TTC549 (cell line): ENCODE data around the gene MS4A2.
"Not testable (repeated sequence)": the region's sequence is repeated elsewhere in the genome, so short reads cannot be mapped to it uniquely, and the experiment has no call there.

Experiments
- FAIRE-seq: peaks from 2 replicates; lab custom pipeline; 2012; peaks lifted over from hg19 to GRCh38; lab: Jason Lieb, UNC

Gene MS4A2

DNA sequence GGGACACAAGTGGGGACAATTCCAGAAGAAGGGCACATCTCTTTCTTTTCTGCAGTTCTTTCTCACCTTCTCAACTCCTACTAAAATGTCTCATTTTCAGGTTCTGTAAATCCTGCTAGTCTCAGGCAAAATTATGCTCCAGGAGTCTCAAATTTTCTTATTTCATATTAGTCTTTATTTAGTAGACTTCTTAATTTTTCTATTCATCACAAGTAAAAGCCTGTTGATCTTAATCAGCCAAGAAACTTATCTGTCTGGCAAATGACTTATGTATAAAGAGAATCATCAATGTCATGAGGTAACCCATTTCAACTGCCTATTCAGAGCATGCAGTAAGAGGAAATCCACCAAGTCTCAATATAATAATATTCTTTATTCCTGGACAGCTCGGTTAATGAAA, at the start of gene MS4A2:
TSS of gene MS4A2 (plus strand) at position 301 of the 400 bp plus-strand sequence. CDS start 102 bp downstream, outside the sequence.
- no peak for FAIRE-seq

DNA sequence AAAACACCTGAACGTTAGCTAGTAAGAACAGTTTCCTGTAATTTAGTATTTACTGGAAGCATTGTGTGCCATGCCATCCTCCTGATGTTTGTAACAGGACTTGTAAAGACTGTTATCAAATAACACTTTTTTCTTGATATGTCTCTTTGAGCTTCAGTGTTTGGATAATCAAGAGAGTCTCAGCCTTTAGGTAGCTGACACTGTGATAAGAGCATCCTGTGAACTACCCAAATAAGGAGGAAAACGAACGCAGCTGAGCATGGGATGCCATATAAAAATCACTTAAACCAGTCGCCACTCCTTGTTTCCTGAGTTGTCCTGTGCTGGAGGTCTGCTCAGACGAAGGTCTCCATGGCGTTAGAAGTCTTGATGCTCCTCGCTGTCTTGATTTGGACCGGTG, 48.4 kb upstream of the MS4A2 start, which contains the start of gene OOSP2:
TSS of gene OOSP2 (plus strand) at position 301 of the 400 bp plus-strand sequence. CDS start at position 352, 51 bp downstream.
- FAIRE-seq, result no peak

DNA sequence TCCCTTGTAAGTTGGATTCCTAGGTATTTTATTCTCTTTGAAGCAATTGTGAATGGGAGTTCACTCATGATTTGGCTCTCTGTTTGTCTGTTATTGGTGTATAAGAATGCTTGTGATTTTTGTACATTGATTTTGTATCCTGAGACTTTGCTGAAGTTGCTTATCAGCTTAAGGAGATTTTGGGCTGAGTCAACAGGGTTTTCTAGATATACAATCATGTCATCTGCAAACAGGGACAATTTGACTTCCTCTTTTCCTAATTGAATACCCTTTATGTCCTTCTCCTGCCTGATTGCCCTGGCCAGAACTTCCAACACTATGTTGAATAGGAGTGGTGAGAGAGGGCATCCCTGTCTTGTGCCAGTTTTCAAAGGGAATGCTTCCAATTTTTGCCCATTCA, 38.0 kb upstream of the MS4A2 start:
- not testable (repeated sequence) for FAIRE-seq

DNA sequence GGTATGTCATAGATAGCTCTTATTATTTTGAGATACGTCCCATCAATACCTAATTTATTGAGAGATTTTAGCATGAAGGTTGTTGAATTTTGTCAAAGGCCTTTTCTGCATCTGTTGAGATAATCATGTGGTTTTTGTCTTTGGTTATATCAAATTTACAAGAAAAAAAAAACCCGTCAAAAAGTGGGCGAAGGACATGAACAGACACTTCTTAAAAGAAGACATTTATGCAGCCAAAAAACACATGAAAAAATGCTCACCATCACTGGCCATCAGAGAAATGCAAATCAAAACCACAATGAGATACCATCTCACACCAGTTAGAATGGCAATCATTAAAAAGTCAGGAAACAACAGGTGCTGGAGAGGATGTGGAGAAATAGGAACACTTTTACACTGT, 37.6 kb upstream of the MS4A2 start:
- FAIRE-seq, result not testable (repeated sequence)

DNA sequence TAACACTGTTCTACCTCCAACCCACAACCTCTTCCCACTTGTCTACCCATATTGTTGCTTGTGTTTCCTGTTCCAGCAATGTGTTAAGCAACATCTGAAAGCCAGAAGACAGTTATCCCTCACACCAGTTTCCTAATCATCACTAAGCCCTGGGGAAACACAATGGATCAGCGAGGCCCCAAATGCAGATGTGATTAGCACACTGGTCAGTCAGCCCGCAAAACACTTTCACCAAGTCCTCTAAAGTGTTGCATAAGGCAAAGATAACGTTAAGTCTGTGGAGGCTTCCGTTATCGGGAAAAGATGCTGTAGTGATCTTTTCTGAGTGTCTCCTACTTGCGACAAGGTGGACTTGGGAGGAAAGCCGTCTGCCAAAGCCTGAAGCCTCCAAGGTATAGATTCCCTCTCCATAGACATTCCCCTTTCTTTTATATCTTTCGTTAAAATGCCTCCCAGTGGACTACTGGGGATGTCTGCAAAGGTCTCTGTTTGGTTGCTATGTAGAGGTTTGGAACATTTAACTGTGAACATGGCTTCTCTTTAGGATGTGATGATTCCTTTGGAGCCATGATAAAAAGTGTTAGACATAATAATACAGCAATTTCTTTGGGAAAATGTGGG, 32.0 kb upstream of the MS4A2 start, which contains the start of gene MS4A3:
TSS of gene MS4A3 (plus strand) at position 317 of the 621 bp plus-strand sequence. CDS start 4,496 bp downstream, outside the sequence.
- FAIRE-seq, result no peak

DNA sequence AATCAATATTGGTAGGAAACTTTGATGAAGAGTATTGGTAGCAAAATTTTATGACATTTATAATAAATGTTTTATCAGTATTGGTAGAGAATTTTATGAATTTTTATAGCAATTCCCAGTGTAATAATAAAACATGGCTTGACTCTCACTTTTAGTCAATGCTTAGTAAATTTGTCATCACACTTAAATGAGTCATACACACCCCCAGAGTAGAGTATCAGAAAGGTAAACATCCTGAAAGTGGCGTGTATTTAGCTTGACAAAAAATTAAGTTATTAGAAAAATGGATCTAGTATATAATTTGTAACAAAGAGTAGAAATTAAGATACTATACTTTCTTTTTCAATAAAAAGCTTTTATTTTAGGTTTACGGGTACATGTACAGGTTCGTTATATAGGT, 29.4 kb upstream of the MS4A2 start:
- no peak for FAIRE-seq

DNA sequence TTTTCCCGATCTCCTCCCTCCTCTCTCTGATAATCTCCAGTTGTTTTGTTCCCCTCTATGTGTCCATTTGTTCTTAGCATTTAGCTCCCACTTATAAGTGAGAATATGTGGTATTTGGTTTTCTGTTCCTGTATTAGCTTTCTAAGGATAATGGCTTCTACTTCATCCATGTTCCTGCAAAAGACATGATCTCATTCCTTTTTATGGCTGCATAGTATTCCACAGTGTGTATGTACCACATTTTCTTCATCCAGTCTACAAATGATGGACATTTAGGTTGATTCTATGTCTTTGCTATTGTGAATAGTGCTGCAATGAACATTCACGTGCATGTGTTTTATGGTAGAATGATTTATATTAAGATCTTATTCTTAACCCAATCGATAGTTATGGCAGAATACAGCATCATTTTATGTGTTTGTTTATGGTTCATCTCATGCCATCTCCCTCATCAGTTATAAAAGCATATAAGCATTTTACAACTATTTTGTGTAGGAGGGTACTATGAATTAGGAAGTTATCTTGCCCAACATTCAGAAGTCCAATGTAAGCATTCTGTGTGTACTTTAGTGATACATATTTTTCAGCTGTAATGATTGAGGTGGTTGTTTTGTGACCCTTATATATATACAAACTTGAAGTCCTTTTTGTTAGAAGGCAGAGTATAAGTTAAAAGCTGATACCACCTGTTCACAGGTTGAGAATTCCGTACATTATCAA, 28.8 kb upstream of the MS4A2 start:
- no peak for FAIRE-seq

DNA sequence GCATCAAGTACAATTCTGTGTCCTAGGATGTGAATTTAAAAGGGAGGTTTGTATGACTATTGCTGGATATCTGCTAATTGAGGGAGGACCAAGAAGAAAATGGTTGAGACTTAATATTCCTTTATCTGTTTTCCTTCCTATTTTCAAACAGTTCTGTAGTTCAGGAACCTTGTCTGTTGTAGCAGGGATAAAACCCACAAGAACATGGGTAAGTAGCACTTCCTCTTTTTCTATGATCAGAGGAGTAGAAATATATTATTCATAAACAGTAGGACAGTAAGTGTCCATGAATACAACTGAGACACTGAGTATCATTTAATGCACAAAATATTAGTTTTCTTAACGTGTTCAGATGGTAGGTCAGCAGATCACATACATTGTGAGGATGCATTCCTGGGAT, 24.4 kb upstream of the MS4A2 start:
- no peak for FAIRE-seq

DNA sequence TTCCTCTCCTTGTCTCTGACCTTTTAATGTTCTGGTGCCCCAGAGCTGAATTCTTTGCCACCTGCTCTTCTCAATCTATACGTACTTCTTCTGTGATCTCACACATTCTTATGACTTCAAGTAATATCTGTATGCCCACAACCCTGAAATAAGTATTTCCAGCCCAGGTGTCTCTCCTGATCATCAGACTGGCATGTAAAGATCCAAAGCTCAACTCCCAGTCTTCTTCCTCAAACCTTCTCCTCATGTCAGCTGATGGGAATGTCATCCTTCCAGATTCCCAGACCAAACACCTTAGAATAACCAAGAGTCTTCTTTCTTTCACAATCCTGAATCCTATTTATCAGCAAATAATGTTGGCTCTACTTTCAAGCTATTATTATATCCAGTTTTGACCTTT, 22.7 kb upstream of the MS4A2 start:
- no peak for FAIRE-seq

DNA sequence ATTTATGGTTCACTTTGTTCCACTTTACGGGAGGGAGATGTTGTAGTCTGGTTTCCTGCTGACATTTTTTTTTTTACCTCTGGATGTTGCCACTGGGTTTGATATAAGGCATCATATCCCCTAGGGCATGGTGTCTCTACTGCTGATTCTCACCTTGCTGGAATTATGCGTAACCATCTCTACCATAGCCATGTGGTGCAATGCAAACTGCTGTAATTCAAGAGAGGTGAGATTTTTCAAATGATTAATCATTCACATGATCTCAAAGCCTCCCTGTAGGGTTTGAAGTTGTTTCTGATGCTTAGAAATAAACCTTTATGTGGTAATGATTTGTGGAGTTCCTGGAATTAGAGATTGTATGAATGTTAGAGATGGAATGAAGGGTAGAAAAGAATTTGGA, 19.0 kb upstream of the MS4A2 start:
- FAIRE-seq, result no peak

DNA sequence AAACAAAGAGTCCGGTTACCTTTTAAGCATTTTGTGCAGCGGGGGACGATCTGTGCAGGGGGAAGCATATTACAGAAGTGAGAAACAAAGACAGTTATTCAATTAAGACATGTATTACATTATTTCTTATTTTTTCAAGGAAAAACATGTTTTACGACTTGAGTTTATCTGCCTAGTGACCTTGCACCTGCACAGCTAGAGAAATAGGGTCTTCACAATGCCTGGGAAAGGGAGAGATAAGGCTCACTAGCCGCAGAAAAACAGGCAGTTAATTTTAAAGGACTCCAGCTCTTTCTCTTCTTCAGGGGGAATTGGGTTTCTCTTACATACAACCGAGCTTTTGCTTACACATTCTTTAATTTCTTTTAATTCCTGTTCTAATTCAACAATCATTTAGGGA, 16.8 kb upstream of the MS4A2 start:
- not testable (repeated sequence) for FAIRE-seq

DNA sequence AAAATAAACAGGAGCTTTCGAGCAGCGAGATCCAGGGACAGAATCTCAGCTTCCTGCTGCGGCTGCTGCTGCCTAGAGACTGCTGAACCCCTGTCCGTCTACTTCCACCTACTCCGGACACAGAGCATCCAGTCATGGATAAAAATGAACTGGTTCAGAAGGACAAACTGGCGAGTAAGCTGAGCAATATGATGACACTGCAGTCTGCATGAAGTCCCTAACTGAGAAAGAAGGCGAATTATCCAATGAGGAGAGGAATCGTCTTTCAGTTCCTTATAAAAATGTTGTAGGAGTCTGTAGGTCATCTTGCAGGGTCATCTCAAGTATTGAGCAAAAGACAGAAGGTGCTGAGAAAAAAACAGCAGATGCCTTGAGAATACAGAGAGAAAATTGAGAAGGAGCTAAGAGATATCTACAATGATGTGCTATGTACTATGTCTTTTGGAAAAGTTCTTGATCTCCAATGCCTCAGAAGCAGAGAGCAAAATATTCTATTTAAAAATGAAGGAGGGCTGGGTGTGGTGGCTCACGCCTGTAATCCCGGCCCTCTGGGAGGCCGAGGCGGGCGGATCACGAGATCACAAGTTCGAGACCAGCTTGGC, 11.1 kb upstream of the MS4A2 start:
- no peak for FAIRE-seq

DNA sequence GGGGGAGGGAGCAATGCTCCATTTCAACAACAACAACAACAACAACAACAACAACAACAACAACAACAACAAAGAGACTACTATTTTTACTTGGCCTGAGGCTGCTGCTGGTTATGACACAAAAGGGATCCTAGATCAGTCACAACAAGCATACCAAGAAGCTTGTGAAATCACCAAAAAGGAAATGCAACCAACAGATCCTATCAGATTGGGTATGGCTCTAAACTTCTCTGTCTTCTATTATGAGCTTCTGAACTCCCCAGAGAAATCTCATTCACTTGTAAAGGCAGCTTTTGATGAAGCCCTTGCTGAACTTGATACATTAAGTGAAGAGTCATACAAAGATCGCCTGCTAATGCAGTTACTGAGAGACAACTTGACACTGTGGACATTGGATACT, 10.5 kb upstream of the MS4A2 start:
- FAIRE-seq, result no peak

DNA sequence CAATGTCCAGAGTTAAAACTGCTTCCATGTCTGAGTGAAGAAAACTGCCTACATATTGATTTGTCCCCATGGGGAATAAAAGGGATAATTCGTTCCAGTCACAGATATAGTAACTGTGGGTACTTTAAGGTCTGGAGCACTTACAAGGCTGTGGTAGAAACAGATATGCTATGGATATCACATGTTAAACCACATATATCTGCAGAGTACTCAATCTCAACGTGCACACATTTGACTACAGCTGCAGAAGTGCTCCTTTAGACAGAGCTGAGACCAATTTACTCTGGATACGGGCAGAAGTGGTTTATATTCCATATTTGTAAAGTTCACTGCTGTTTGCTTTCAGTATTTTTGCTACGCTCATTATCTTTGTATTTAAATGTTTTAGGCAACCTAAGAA, 9.7 kb upstream of the MS4A2 start:
- no peak for FAIRE-seq

DNA sequence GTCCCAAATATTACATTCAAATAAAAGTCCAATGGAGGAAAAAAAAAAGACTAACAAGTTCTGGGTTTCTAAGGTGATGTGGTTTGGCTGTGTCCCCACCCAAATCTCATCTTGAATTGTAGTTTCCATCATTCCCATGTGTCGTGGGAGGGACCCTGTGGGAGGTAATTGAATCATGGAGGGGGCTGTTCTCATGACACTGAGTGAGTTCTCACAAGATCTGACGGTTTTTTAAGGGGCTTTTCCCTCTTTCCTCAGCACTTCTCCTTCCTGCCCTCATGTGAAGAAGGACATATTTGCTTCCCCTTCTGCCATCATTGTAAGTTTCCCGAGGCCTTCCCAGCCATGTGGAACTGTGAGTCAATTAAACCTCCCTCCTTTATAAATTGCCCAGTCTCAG, 7.9 kb upstream of the MS4A2 start:
- FAIRE-seq, result no peak

DNA sequence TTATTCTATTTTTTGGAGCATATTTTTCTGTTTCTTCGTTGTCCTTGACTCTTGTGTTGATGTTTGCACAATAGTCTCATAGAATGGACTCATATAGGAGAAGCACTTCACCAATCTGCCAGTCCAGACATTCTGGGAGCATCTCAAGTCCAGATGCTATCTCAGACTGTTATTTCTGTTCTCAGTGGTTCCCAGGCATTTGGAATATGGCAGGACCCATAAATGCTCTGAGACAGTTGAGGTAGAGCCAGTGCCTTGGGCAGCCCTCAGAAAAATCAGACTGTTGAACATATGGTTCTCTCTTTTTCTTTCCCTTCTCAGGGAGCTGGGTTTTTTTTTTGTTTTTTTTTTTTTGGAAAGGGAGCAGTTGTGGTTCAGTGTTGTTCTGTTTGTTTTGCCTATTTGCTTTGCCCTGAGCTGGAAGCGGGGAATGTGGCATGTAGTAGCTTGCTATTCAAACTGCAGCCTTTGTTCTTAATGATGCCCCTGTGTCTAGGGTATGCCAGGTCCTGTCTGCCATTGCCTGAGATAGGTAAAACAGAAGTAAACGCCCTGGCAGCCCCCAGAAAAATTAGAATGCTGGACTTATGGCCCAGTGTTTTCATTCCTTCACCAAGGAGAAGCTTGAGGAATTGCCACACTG, 3.7 kb upstream of the MS4A2 start:
- FAIRE-seq, result no peak

DNA sequence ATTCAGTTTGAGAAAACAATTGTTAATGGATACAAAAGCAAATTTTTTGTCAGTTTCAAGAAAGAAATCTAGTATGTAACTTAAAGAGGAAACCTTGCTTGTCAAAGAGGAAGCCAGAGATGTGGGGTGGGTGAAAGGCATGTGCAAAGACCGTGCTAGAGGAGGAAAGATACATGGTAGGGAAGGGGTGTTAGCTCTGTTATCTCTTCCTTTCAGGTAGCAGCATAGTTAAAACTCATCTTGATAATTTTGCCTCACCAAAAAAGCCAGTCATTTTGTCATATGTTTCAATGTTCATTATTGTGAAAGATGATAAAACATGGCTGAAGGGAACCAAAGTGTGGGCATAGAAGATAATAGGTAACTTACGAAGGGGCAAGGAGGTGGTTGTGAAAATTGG, 2.6 kb upstream of the MS4A2 start:
- FAIRE-seq, result no peak

DNA sequence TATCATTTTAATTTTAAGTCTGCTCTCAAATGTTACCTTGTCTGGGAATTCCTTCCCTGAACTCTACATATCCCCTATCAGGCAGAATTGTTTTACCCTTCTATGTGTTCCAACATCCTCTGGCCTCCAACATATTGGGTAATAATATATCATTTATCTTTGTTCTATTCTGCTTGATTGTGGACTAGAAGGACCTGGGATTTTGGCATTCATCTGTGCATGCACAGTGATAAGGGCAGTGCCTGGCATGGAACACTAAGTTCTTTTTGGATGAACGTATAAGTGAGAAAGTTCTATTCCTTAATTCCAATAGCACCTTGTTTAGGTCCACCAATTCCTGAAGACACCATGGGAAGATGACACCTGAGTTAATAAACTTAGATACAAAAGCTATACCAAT, 1.2 kb upstream of the MS4A2 start:
- FAIRE-seq, result no peak

DNA sequence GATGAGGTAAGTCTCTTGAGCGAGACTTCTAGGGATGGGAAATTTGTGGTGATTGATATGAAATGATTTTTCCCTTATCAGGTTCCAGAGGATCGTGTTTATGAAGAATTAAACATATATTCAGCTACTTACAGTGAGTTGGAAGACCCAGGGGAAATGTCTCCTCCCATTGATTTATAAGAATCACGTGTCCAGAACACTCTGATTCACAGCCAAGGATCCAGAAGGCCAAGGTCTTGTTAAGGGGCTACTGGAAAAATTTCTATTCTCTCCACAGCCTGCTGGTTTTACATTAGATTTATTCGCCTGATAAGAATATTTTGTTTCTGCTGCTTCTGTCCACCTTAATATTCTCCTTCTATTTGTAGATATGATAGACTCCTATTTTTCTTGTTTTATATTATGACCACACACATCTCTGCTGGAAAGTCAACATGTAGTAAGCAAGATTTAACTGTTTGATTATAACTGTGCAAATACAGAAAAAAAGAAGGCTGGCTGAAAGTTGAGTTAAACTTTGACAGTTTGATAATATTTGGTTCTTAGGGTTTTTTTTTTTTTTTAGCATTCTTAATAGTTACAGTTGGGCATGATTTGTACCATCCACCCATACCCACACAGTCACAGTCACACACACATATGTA, 7.1 kb downstream of the MS4A2 start:
- no peak for FAIRE-seq

DNA sequence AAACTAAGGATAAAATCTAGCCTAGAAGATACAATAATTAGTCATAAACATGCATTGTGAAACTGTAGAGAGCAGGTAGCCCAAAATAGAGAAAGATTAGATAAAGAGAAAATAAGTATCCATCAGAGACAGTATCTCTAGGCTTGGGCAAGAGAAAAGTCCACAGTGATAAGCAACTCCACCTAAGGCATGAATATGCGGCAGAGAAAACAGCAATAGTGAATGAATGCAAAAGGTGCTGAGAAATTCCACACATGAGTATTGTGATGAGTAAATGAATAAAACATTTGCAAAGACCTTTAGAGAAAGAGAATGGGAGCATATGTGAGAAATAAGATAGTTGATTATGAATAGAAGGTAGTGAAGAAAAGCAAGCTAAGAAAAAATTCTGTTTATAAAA, 8.7 kb downstream of the MS4A2 start:
- no peak for FAIRE-seq

DNA sequence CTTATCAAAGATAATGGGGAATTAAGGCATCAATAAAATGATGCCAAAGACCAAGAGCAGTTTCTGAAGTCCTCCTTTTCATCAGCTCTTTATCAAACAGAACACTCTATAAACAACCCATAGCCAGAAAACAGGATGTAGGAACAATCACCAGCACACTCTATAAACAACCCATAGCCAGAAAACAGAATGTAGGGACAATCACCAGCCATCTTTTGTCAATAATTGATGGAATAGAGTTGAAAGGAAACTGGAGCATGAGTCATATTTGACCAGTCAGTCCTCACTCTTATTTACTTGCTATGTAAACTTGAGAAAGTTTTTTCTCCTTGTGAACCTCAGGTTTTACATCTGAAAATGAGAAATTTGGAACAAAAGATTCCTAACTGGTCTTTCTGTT, 10.0 kb downstream of the MS4A2 start:
- no peak for FAIRE-seq

DNA sequence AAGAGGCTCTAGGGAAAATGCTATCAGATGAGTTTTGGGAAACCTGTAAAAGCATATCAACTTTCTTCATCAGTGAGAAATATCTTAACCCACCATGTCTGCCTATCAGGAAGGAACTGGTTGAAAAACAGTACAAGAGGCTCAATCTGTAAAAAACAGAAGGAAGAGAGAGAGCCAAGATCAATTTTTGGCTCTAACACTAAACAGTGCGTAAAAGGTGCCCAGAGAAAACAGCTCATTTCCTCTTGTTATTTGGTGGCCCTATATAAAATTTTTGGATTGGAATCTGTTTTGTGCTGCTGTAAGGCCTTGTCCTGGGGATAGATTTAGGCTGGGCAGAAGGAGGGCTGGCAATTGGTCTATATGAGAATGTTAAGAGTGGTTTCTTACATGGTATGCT, 12.1 kb downstream of the MS4A2 start:
- FAIRE-seq, result no peak

DNA sequence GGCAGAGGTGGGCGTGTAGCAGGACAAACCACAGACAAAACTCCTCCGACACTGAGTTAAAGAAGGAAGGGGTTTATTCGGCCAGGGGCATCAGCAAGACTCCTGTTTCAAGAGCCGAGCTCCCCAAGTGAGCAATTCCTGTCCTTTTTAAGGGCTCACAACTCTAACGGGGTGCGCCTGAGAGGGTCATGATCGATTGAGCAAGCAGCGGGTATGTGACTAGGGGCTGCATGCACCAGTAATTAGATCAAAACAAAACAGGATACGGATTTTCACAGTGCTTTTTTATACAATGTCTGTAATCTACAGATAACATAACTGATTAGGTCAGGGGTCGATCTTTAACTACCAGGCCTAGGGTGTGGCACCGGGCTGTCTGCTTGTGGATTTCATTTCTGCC, 12.9 kb downstream of the MS4A2 start:
- not testable (repeated sequence) for FAIRE-seq
